Nephron progenitor cell (in vitro differentiated cells): ENCODE measurements around the gene HMCN1.

Experiments
- DNase-seq: peaks from one replicate; pipeline ENCODE4 v3.0.0; 2021
- H3K27ac Mint-ChIP-seq: 2 replicates; pipeline ENCODE4 v1.8.0; 2021; ENCODE audit warnings: mild to moderate bottlenecking, moderate library complexity, mixed read lengths
- H3K27me3 Mint-ChIP-seq: 2 replicates; pipeline ENCODE4 v1.8.0; 2021; ENCODE audit warnings: mild to moderate bottlenecking, low read depth, mixed read lengths; ENCODE audit not compliant: poor library complexity
- H3K36me3 Mint-ChIP-seq: 2 replicates; pipeline ENCODE4 v1.8.0; 2021; ENCODE audit warnings: low read depth, mixed read lengths
- H3K4me1 Mint-ChIP-seq: 2 replicates; pipeline ENCODE4 v1.8.0; 2021; ENCODE audit warnings: mixed read lengths
- H3K4me3 Mint-ChIP-seq: 2 replicates; pipeline ENCODE4 v1.8.0; 2021; ENCODE audit warnings: mild to moderate bottlenecking, moderate library complexity, mixed read lengths
- H3K9me3 Mint-ChIP-seq: 2 replicates; pipeline ENCODE4 v1.8.0; 2021; ENCODE audit warnings: mild to moderate bottlenecking, moderate library complexity, mixed read lengths
- CTCF ChIP-seq: fragments of 200-600 bp; sonication (generic); IDR thresholded peaks from 2 replicates; pipeline ENCODE4 v1.5.0; 2021; ENCODE audit warnings: antibody characterized with exemption

Gene HMCN1

GRCh38 chr1:185745165-185745564 is 11.0 kb downstream of the HMCN1 start:
- H3K4me1 Mint-ChIP-seq: peaks cover 5% of the 10 kb centered on the region
- no peaks in the 10 kb centered on the region for H3K27me3 Mint-ChIP-seq
- no peak for DNase-seq
- TF ChIP-seq CTCF: no peak
- peaks cover 60% of the 10 kb centered on the region for H3K36me3 Mint-ChIP-seq
- no peak overlapping the region for H3K27ac Mint-ChIP-seq
- no peak overlapping the region for H3K4me3 Mint-ChIP-seq
- H3K9me3 Mint-ChIP-seq: peaks cover 15% of the 10 kb centered on the region

- Mint-ChIP-seq H3K4me3 (no peak overlapping the region), H3K4me1 (peaks cover 9% of the 10 kb centered on the region), H3K36me3 (peaks cover 54% of the 10 kb centered on the region), H3K27me3 (no peaks in the 10 kb centered on the region), H3K27ac (no peak overlapping the region), H3K9me3 (no peaks in the 10 kb centered on the region)
- no peak for TF ChIP-seq CTCF
- DNase-seq: no peak
Observed at GRCh38 chr1:185759061-185759460, 24.9 kb downstream of the HMCN1 start.

- Mint-ChIP-seq H3K9me3 (no peaks in the 10 kb centered on the region), H3K4me3 (no peak overlapping the region), H3K4me1 (peaks cover 9% of the 10 kb centered on the region), H3K36me3 (peaks cover 36% of the 10 kb centered on the region), H3K27me3 (no peaks in the 10 kb centered on the region), H3K27ac (no peak overlapping the region)
- no peak for DNase-seq
- TF ChIP-seq CTCF: no peak
Observed at GRCh38 chr1:185761841-185762240, 27.6 kb downstream of the HMCN1 start.

- peaks cover 13% of the 10 kb centered on the region for H3K4me1 Mint-ChIP-seq
- DNase-seq: no peak
- H3K4me3 Mint-ChIP-seq: no peak overlapping the region
- no peaks in the 10 kb centered on the region for H3K27me3 Mint-ChIP-seq
- H3K9me3 Mint-ChIP-seq: no peaks in the 10 kb centered on the region
- H3K27ac Mint-ChIP-seq: no peak overlapping the region
- no peak for TF ChIP-seq CTCF
- H3K36me3 Mint-ChIP-seq: peaks cover 34% of the 10 kb centered on the region
Observed at GRCh38 chr1:185767508-185768120, 33.4 kb downstream of the HMCN1 start.

GRCh38 chr1:185768371-185768770 is 34.2 kb downstream of the HMCN1 start:
- no peak for DNase-seq
- Mint-ChIP-seq H3K9me3 (no peaks in the 10 kb centered on the region), H3K27ac (no peak overlapping the region), H3K27me3 (no peaks in the 10 kb centered on the region), H3K36me3 (peaks cover 29% of the 10 kb centered on the region), H3K4me3 (no peak overlapping the region), H3K4me1 (peaks cover 8% of the 10 kb centered on the region)
- TF ChIP-seq CTCF: no peak

- no peak overlapping the region for H3K4me3 Mint-ChIP-seq
- no peak for DNase-seq
- no peak overlapping the region for H3K27ac Mint-ChIP-seq
- peaks cover 32% of the 10 kb centered on the region for H3K36me3 Mint-ChIP-seq
- no peak for TF ChIP-seq CTCF
- H3K27me3 Mint-ChIP-seq: no peaks in the 10 kb centered on the region
- H3K4me1 Mint-ChIP-seq: peaks cover 16% of the 10 kb centered on the region
- no peaks in the 10 kb centered on the region for H3K9me3 Mint-ChIP-seq
Observed at GRCh38 chr1:185769136-185769535, 34.9 kb downstream of the HMCN1 start.
